Measurements from ENCODE around the gene MYBPH. TPM values are rescaled to one million over a fixed set of nuclear protein-coding genes. Genes with fewer than 3 reads are reported as not detected.

The MYBPH gene
- total and polyA plus RNA-seq, 2 donors (not counting 1 experiment from before 2014, with no cell fraction given), result not detected

- WGBS (ENCODE audit: insufficient coverage), result 98% methylated on average over 5 of the region's 8 CpGs
- Histone ChIP-seq H3K36me3 (replicated peaks in 1 of 2; ENCODE audit: control extremely low read depth in 1 of 2, control insufficient read depth in 1 of 2, extremely low read depth in 1 of 2, insufficient read depth in 2 of 2, low read length in 1 of 2) (no peaks in the 10 kb centered on the region), H3K4me2 (replicated peaks; ENCODE audit: low read depth, low read length, poor library complexity, severe bottlenecking) (no peak overlapping the region), H3K4me3 (ENCODE audit: control extremely low read depth in 1 of 5, extremely low read depth in 1 of 5, insufficient read depth in 1 of 5, low read depth in 2 of 5, low read length in 4 of 5) (no peak overlapping the region), H3K9me3 (ENCODE audit: control extremely low read depth in 1 of 3, control insufficient read depth in 2 of 3, insufficient read depth in 1 of 3, low read length in 2 of 3) (peaks cover 0 to 10% (median 0%) of the 10 kb centered on the region in 3 donors), H2AFZ (ENCODE audit: insufficient read depth, low read depth, low read length, poor library complexity, severe bottlenecking) (no peak overlapping the region), H3K27me3 (replicated peaks in 1 of 4; ENCODE audit: control extremely low read depth in 1 of 4, control insufficient read depth in 3 of 4, insufficient read depth in 4 of 4, low read length in 3 of 4) (peaks cover 0 to 7% (median 0%) of the 10 kb centered on the region in 4 experiments), H3K79me2 (ENCODE audit: control insufficient read depth, insufficient read depth, low read length) (no peaks in the 10 kb centered on the region), H3K4me1 (ENCODE audit: control insufficient read depth in 2 of 2, insufficient read depth in 2 of 2, low read length in 2 of 2) (peaks cover 7 to 8% of the 10 kb centered on the region in 2 donors), H3K27ac (ENCODE audit: low read length in 2 of 2) (no peak overlapping the region), H3K9ac (ENCODE audit: low read length) (no peak overlapping the region), H4K20me1 (ENCODE audit: control insufficient read depth, insufficient read depth, low read length, poor library complexity, severe bottlenecking) (no peaks in the 10 kb centered on the region)
- intact Hi-C loops (cut with micrococcal nuclease), result no loop called here
- ChIA-PET POLR2A (no interaction called here), CTCF (no interaction called here)
- peaks cover 10% of the 10 kb centered on the region for H3K4me1 Mint-ChIP-seq
- H3K27ac Mint-ChIP-seq, result no peak overlapping the region
- peaks cover 25% of the 10 kb centered on the region for H3K27me3 Mint-ChIP-seq
- DNase-seq (no peak), ATAC-seq (ENCODE audit: low read depth) (no peak)
- no peak overlapping the region for H3K4me3 Mint-ChIP-seq
- TF ChIP-seq, protein P1, sequence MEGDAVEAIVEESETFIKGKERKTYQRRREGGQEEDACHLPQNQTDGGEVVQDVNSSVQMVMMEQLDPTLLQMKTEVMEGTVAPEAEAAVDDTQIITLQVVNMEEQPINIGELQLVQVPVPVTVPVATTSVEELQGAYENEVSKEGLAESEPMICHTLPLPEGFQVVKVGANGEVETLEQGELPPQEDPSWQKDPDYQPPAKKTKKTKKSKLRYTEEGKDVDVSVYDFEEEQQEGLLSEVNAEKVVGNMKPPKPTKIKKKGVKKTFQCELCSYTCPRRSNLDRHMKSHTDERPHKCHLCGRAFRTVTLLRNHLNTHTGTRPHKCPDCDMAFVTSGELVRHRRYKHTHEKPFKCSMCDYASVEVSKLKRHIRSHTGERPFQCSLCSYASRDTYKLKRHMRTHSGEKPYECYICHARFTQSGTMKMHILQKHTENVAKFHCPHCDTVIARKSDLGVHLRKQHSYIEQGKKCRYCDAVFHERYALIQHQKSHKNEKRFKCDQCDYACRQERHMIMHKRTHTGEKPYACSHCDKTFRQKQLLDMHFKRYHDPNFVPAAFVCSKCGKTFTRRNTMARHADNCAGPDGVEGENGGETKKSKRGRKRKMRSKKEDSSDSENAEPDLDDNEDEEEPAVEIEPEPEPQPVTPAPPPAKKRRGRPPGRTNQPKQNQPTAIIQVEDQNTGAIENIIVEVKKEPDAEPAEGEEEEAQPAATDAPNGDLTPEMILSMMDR (IDR thresholded peaks at IDR 0.05), result no peak
- no peak for TF ChIP-seq EZH2 (IDR thresholded peaks at IDR 0.05; ENCODE audit: borderline replicate concordance, insufficient read depth, low read depth, low read length, poor library complexity, severe bottlenecking)
- H3K9me3 Mint-ChIP-seq (ENCODE audit: insufficient read depth), result peaks cover 3% of the 10 kb centered on the region
Measured at GRCh38 chr1:203139976-203140475, 35.6 kb downstream of the MYBPH start.

GRCh38 chr1:203138066-203138465 lies 37.6 kb downstream of the MYBPH start:
- no peaks in the 10 kb centered on the region for H4K20me1 ChIP-seq (ENCODE audit: control insufficient read depth, insufficient read depth, low read length, poor library complexity, severe bottlenecking)
- no peak overlapping the region for H3K27ac Mint-ChIP-seq
- H3K79me2 ChIP-seq (ENCODE audit: control insufficient read depth, insufficient read depth, low read length), result no peaks in the 10 kb centered on the region
- no peak overlapping the region for H2AFZ ChIP-seq (ENCODE audit: insufficient read depth, low read depth, low read length, poor library complexity, severe bottlenecking)
- ChIA-PET CTCF (no interaction called here), POLR2A (no interaction called here)
- peaks cover 7 to 8% of the 10 kb centered on the region in 2 donors for H3K4me1 ChIP-seq (ENCODE audit: control insufficient read depth in 2 of 2, insufficient read depth in 2 of 2, low read length in 2 of 2)
- no peak overlapping the region for H3K4me3 Mint-ChIP-seq
- DNase-seq (no peak), ATAC-seq (ENCODE audit: low read depth) (no peak)
- H3K9me3 ChIP-seq (ENCODE audit: control extremely low read depth in 1 of 3, control insufficient read depth in 2 of 3, insufficient read depth in 1 of 3, low read length in 2 of 3), result peaks cover 0 to 6% (median 0%) of the 10 kb centered on the region in 3 donors
- no peaks in the 10 kb centered on the region for H3K9me3 Mint-ChIP-seq (ENCODE audit: insufficient read depth)
- TF ChIP-seq, protein P1 (IDR thresholded peaks at IDR 0.05), result no peak
- no peak for TF ChIP-seq EZH2 (IDR thresholded peaks at IDR 0.05; ENCODE audit: borderline replicate concordance, insufficient read depth, low read depth, low read length, poor library complexity, severe bottlenecking)
- WGBS (ENCODE audit: insufficient coverage), result 94% methylated on average over 3 of the region's 3 CpGs
- H3K4me2 ChIP-seq (replicated peaks; ENCODE audit: low read depth, low read length, poor library complexity, severe bottlenecking), result no peak overlapping the region
- peaks cover 10% of the 10 kb centered on the region for H3K4me1 Mint-ChIP-seq
- H3K27ac ChIP-seq (ENCODE audit: low read length in 2 of 2), result no peak overlapping the region
- peaks cover 18% of the 10 kb centered on the region for H3K27me3 Mint-ChIP-seq
- H3K4me3 ChIP-seq (ENCODE audit: control extremely low read depth in 1 of 5, extremely low read depth in 1 of 5, insufficient read depth in 1 of 5, low read depth in 2 of 5, low read length in 4 of 5), result no peak overlapping the region
- H3K9ac ChIP-seq (ENCODE audit: low read length), result no peak overlapping the region
- peaks cover 0 to 7% (median under 1%) of the 10 kb centered on the region in 4 experiments for H3K27me3 ChIP-seq (replicated peaks in 1 of 4; ENCODE audit: control extremely low read depth in 1 of 4, control insufficient read depth in 3 of 4, insufficient read depth in 4 of 4, low read length in 3 of 4)
- no peaks in the 10 kb centered on the region for H3K36me3 ChIP-seq (replicated peaks in 1 of 2; ENCODE audit: control extremely low read depth in 1 of 2, control insufficient read depth in 1 of 2, extremely low read depth in 1 of 2, insufficient read depth in 2 of 2, low read length in 1 of 2)
- intact Hi-C loops (cut with micrococcal nuclease), result no loop called here

All from B cell (primary cell).